Measurements from ENCODE around the gene OR6C2.

Gene OR6C2

GRCh38 chr12:55443776-55444175, at the start of gene OR6C2:
TSS of gene OR6C2 (plus strand) at chr12:55444076. CDS start at chr12:55452214, 8,138 bp downstream.
- H3K27ac ChIP-seq (ENCODE audit: extremely low read depth, low read depth, low read length), result no peak within 1 kb of the TSS
- no peak for TF ChIP-seq ZNF548 (tag by site-specific recombination; IDR thresholded peaks at IDR 0.05)
- TF ChIP-seq ZNF148 (tag by site-specific recombination; IDR thresholded peaks at IDR 0.05; ENCODE audit: borderline replicate concordance), result no peak
- TF ChIP-seq ZNF664 (tag by site-specific recombination; IDR thresholded peaks at IDR 0.05), result no peak
- no peak for TF ChIP-seq ZBTB8A (tag by site-specific recombination; IDR thresholded peaks at IDR 0.05)
- no peak for TF ChIP-seq SALL2 (tag by site-specific recombination; IDR thresholded peaks at IDR 0.05; ENCODE audit: borderline replicate concordance)
- no peak for TF ChIP-seq REST (tag by site-specific recombination; IDR thresholded peaks at IDR 0.05)
- no peak for TF ChIP-seq MZF1 (tag by site-specific recombination; IDR thresholded peaks at IDR 0.05; ENCODE audit: borderline replicate concordance)
- no peak for TF ChIP-seq FEZF1 (tag by site-specific recombination; IDR thresholded peaks at IDR 0.05)
- TF ChIP-seq BCL11B (tag by site-specific recombination; IDR thresholded peaks at IDR 0.05; ENCODE audit: low read depth), result no peak
- TF ChIP-seq TRIM28 (IDR thresholded peaks at IDR 0.05; ENCODE audit: borderline replicate concordance, low read length), result no peak
- no peak for TF ChIP-seq ZNF843 (tag by site-specific recombination; IDR thresholded peaks at IDR 0.05)
- CTCF ChIA-PET, result no interaction called here

GRCh38 chr12:55396326-55396725, 47.5 kb upstream of the OR6C2 start:
- ChIA-PET POLR2A (no interaction called here), CTCF (no interaction called here)
- H3K36me3 ChIP-seq (ENCODE audit: control insufficient read depth in 2 of 2, insufficient read depth in 1 of 2, low read length in 2 of 2), result no peaks in the 10 kb centered on the region
- no peak overlapping the region for H3K27ac ChIP-seq (ENCODE audit: extremely low read depth, low read depth, low read length)
- no peaks in the 10 kb centered on the region for H3K4me1 ChIP-seq (ENCODE audit: control insufficient read depth, insufficient read depth, low read length)
- no peak overlapping the region for H3K4me3 ChIP-seq (ENCODE audit: low read depth, low read length)
- H3K9me3 ChIP-seq (ENCODE audit: control insufficient read depth, insufficient read depth, low read depth, low read length), result no peaks in the 10 kb centered on the region
- TF ChIP-seq ZNF561 (tag by site-specific recombination; IDR thresholded peaks at IDR 0.05; ENCODE audit: borderline replicate concordance) (no peak), ZNF114 (tag by site-specific recombination; IDR thresholded peaks at IDR 0.05) (no peak), IKZF3 (tag by site-specific recombination; IDR thresholded peaks at IDR 0.05) (no peak), ZNF473 (tag by site-specific recombination; IDR thresholded peaks at IDR 0.05) (no peak), ZNF292 (tag by site-specific recombination; IDR thresholded peaks at IDR 0.05; ENCODE audit: borderline replicate concordance, low read depth) (no peak), ZBTB17 (tag by site-specific recombination; IDR thresholded peaks at IDR 0.05) (no peak), ZSCAN23 (tag by site-specific recombination; IDR thresholded peaks at IDR 0.05) (no peak), ZNF311 (tag by site-specific recombination; IDR thresholded peaks at IDR 0.05; ENCODE audit: borderline replicate concordance) (no peak), ZFP69B (tag by site-specific recombination; IDR thresholded peaks at IDR 0.05) (no peak), ZNF610 (tag by site-specific recombination; IDR thresholded peaks at IDR 0.05; ENCODE audit: borderline replicate concordance) (no peak), ZNF426 (tag by site-specific recombination; IDR thresholded peaks at IDR 0.05) (no peak), ZNF211 (tag by site-specific recombination; IDR thresholded peaks at IDR 0.05; ENCODE audit: low read depth) (no peak), ZNF596 (tag by site-specific recombination; IDR thresholded peaks at IDR 0.05) (no peak)
- TF ChIP-seq, protein P1, sequence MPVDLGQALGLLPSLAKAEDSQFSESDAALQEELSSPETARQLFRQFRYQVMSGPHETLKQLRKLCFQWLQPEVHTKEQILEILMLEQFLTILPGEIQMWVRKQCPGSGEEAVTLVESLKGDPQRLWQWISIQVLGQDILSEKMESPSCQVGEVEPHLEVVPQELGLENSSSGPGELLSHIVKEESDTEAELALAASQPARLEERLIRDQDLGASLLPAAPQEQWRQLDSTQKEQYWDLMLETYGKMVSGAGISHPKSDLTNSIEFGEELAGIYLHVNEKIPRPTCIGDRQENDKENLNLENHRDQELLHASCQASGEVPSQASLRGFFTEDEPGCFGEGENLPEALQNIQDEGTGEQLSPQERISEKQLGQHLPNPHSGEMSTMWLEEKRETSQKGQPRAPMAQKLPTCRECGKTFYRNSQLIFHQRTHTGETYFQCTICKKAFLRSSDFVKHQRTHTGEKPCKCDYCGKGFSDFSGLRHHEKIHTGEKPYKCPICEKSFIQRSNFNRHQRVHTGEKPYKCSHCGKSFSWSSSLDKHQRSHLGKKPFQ (tag by site-specific recombination; IDR thresholded peaks at IDR 0.05), result no peak
- TF ChIP-seq, protein P2, sequence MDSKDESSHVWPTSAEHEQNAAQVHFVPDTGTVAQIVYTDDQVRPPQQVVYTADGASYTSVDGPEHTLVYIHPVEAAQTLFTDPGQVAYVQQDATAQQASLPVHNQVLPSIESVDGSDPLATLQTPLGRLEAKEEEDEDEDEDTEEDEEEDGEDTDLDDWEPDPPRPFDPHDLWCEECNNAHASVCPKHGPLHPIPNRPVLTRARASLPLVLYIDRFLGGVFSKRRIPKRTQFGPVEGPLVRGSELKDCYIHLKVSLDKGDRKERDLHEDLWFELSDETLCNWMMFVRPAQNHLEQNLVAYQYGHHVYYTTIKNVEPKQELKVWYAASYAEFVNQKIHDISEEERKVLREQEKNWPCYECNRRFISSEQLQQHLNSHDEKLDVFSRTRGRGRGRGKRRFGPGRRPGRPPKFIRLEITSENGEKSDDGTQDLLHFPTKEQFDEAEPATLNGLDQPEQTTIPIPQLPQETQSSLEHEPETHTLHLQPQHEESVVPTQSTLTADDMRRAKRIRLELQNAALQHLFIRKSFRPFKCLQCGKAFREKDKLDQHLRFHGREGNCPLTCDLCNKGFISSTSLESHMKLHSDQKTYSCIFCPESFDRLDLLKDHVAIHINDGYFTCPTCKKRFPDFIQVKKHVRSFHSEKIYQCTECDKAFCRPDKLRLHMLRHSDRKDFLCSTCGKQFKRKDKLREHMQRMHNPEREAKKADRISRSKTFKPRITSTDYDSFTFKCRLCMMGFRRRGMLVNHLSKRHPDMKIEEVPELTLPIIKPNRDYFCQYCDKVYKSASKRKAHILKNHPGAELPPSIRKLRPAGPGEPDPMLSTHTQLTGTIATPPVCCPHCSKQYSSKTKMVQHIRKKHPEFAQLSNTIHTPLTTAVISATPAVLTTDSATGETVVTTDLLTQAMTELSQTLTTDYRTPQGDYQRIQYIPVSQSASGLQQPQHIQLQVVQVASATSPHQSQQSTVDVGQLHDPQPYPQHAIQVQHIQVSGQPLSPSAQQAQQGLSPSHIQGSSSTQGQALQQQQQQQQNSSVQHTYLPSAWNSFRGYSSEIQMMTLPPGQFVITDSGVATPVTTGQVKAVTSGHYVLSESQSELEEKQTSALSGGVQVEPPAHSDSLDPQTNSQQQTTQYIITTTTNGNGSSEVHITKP (tag by site-specific recombination; IDR thresholded peaks at IDR 0.05), result no peak

More at GRCh38 chr12:55443776-55444175, at the start of gene OR6C2:
- POLR2A ChIA-PET, result no interaction called here
- no peaks in the 10 kb centered on the region for H3K36me3 ChIP-seq (ENCODE audit: control insufficient read depth in 2 of 2, insufficient read depth in 1 of 2, low read length in 2 of 2)
- no peak within 1 kb of the TSS for H3K4me3 ChIP-seq (ENCODE audit: low read depth, low read length)
- no peaks in the 10 kb centered on the region for H3K9me3 ChIP-seq (ENCODE audit: control insufficient read depth, insufficient read depth, low read depth, low read length)
- H3K4me1 ChIP-seq (ENCODE audit: control insufficient read depth, insufficient read depth, low read length), result no peaks in the 10 kb centered on the region

Measured in HEK293 (cell line).